Neural cell (in vitro differentiated cells): ENCODE data around the gene LRTM1. TPM values are rescaled to one million over a fixed set of nuclear protein-coding genes. Genes with fewer than 3 reads are reported as not detected.

Experiments
- H2AFZ ChIP-seq: fragments of 200-600, 300-800 bp; sonication (generic), shearing (Covaris generic); 2 replicates; pipeline ENCODE4 v1.6.0; 2014; ENCODE audit warnings: low read depth, mild to moderate bottlenecking, antibody characterized with exemption, low read length, moderate library complexity
- H3F3A ChIP-seq: fragments of 200-600 bp; shearing (Covaris generic); 2 replicates; pipeline ENCODE4 v1.6.1; 2016; ENCODE audit warnings: mild to moderate bottlenecking, moderate library complexity, mixed read lengths, antibody characterized with exemption, low read length; ENCODE audit not compliant: insufficient read depth, poor library complexity, severe bottlenecking
- H3K27ac ChIP-seq: fragments of 200-600, 300-800 bp; sonication (generic), shearing (Covaris generic); 2 replicates; pipeline ENCODE4 v1.5.1; 2014; ENCODE audit warnings: mild to moderate bottlenecking, low read length, moderate library complexity
- H3K27me3 ChIP-seq: fragments of 300-800, 200-600 bp; sonication (generic), shearing (Covaris generic); 2 replicates; pipeline ENCODE4 v1.6.0; 2014; ENCODE audit warnings: mild to moderate bottlenecking, low read depth, low read length, moderate library complexity; ENCODE audit not compliant: insufficient read depth
- H3K36me3 ChIP-seq: fragments of 300-800, 200-600 bp; sonication (generic), shearing (Covaris generic); 2 replicates; pipeline ENCODE4 v1.5.1; 2014; ENCODE audit warnings: mild to moderate bottlenecking, antibody characterized with exemption, low read length, moderate library complexity; ENCODE audit not compliant: insufficient read depth
- H3K4me2 ChIP-seq: fragments of 300-800, 200-600 bp; sonication (generic), shearing (Covaris generic); 2 replicates; pipeline ENCODE4 v1.6.0; 2014; ENCODE audit warnings: mild to moderate bottlenecking, low read length
- H3K4me3 ChIP-seq: fragments of 300-800, 200-600 bp; sonication (generic), shearing (Covaris generic); 2 replicates; pipeline ENCODE4 v1.5.1; 2014; ENCODE audit warnings: mild to moderate bottlenecking, low read length, moderate library complexity
- H3K79me2 ChIP-seq: fragments of 200-600 bp; shearing (Covaris generic); replicated peaks from 2 replicates; pipeline ENCODE4 v1.6.0; 2014; ENCODE audit warnings: mild to moderate bottlenecking, low read length, moderate library complexity; ENCODE audit not compliant: insufficient read depth
- H3K9ac ChIP-seq: fragments of 300-800, 200-600 bp; sonication (generic), shearing (Covaris generic); 2 replicates; pipeline ENCODE4 v1.6.1; 2016; ENCODE audit warnings: mild to moderate bottlenecking, low read length, mixed read lengths
- H3K9me2 ChIP-seq: fragments of 200-600 bp; shearing (Covaris generic); 2 replicates; pipeline ENCODE4 v1.6.1; 2016; ENCODE audit warnings: mild to moderate bottlenecking, low read length, mixed read lengths; ENCODE audit not compliant: insufficient read depth
- H3K9me3 ChIP-seq: fragments of 200-600, 300-800 bp; sonication (generic), shearing (Covaris generic); 2 replicates; pipeline ENCODE4 v1.6.1; 2016; ENCODE audit warnings: mild to moderate bottlenecking, mixed run types, low read length, moderate library complexity, mixed read lengths
- H4K20me1 ChIP-seq: fragments of 200-600 bp; shearing (Covaris generic); 2 replicates; pipeline ENCODE4 v1.6.1; 2016; ENCODE audit warnings: mild to moderate bottlenecking, mixed run types; ENCODE audit not compliant: insufficient read depth
- CTCF ChIP-seq: fragments of 450-650 bp; IDR thresholded peaks from 2 replicates; pipeline ENCODE4 v1.5.1; 2014; ENCODE audit warnings: antibody characterized with exemption, mild to moderate bottlenecking, moderate library complexity; ENCODE audit not compliant: poor library complexity, severe bottlenecking
- EP300 ChIP-seq: fragments of 450-650 bp; conservative IDR thresholded peaks from 2 replicates; pipeline ENCODE4 v1.6.1; 2014; ENCODE audit warnings: antibody characterized with exemption, mild to moderate bottlenecking, moderate library complexity; ENCODE audit not compliant: poor library complexity, severe bottlenecking
- EZH2 ChIP-seq: fragments of 200-600, 300-800 bp; shearing (Covaris generic), sonication (generic); IDR thresholded peaks from 2 replicates; pipeline ENCODE4 v1.6.1; 2014; ENCODE audit warnings: antibody characterized with exemption, low read length, borderline replicate concordance, mild to moderate bottlenecking; ENCODE audit not compliant: insufficient read depth, poor library complexity, severe bottlenecking
- MXI1 ChIP-seq: fragments of 450-650 bp; conservative IDR thresholded peaks from 2 replicates; pipeline ENCODE4 v1.6.1; 2014; ENCODE audit warnings: antibody characterized with exemption, mild to moderate bottlenecking; ENCODE audit not compliant: poor library complexity, severe bottlenecking
- POLR2AphosphoS5 ChIP-seq: IDR thresholded peaks from 2 replicates; pipeline ENCODE4 v1.6.1; 2012
- RAD21 ChIP-seq: fragments of 450-650 bp; conservative IDR thresholded peaks from 2 replicates; pipeline ENCODE4 v1.6.1; 2014; ENCODE audit warnings: antibody characterized with exemption, mild to moderate bottlenecking, moderate library complexity
- REST ChIP-seq: IDR thresholded peaks from 2 replicates; pipeline ENCODE4 v1.6.1; 2012; ENCODE audit warnings: borderline replicate concordance
- SMC3 ChIP-seq: fragments of 450-650 bp; conservative IDR thresholded peaks from 2 replicates; pipeline ENCODE4 v1.6.1; 2014; ENCODE audit warnings: antibody characterized with exemption, mild to moderate bottlenecking, moderate library complexity; ENCODE audit not compliant: poor library complexity
- TAF1 ChIP-seq: IDR thresholded peaks from 2 replicates; pipeline ENCODE4 v1.6.1; 2012; ENCODE audit warnings: low read depth
- polyA plus RNA-seq: library from polyadenylated mRNA; depleted of rRNA; stranded (reverse); fragments of >200 nt; gene quantifications from 2 replicates; pipeline ENCODE4 v1.2.3, GENCODE V29; 2014

The LRTM1 gene
- polyA plus RNA-seq, 1 donor from 2014 or later: not detected

GRCh38 chr3:54877730-54878129 lies 50.1 kb downstream of the LRTM1 start:
- H3K36me3 ChIP-seq: no peaks in the 10 kb centered on the region
- no peaks in the 10 kb centered on the region for H3K9me3 ChIP-seq
- H2AFZ ChIP-seq: no peak overlapping the region
- no peaks in the 10 kb centered on the region for H3K27me3 ChIP-seq
- H3K4me3 ChIP-seq: no peak overlapping the region
- H3K4me2 ChIP-seq: no peak overlapping the region
- H3K79me2 ChIP-seq: no peaks in the 10 kb centered on the region
- H3K9me2 ChIP-seq: no peaks in the 10 kb centered on the region
- no peak overlapping the region for H3K27ac ChIP-seq
- H3F3A ChIP-seq: no peaks in the 10 kb centered on the region
- H4K20me1 ChIP-seq: no peaks in the 10 kb centered on the region
- no peak for TF ChIP-seq RAD21
- TF ChIP-seq SMC3: no peak
- no peak for TF ChIP-seq TAF1
- TF ChIP-seq EP300: no peak
- no peak for TF ChIP-seq POLR2AphosphoS5
- no peak for TF ChIP-seq MXI1
- no peak for TF ChIP-seq CTCF
- no peak for TF ChIP-seq REST
- H3K9ac ChIP-seq: no peak overlapping the region

- H3K9me2 ChIP-seq: no peaks in the 10 kb centered on the region
- no peaks in the 10 kb centered on the region for H3K9me3 ChIP-seq
- H3K27me3 ChIP-seq: no peaks in the 10 kb centered on the region
- TF ChIP-seq EP300 (no peak), EZH2 (no peak), POLR2AphosphoS5 (no peak), RAD21 (no peak), REST (no peak), MXI1 (no peak), SMC3 (no peak), TAF1 (no peak), CTCF (no peak)
- H3K4me2 ChIP-seq: no peak overlapping the region
- no peak overlapping the region for H2AFZ ChIP-seq
- no peak overlapping the region for H3K9ac ChIP-seq
- H3F3A ChIP-seq: no peaks in the 10 kb centered on the region
- H3K36me3 ChIP-seq: no peaks in the 10 kb centered on the region
- H4K20me1 ChIP-seq: no peaks in the 10 kb centered on the region
- no peak overlapping the region for H3K27ac ChIP-seq
- H3K4me3 ChIP-seq: no peak overlapping the region
- H3K79me2 ChIP-seq: no peaks in the 10 kb centered on the region
Observed at GRCh38 chr3:54876694-54877093, 51.2 kb downstream of the LRTM1 start.
